K562 (cell line): ENCODE measurements around the gene ANKRD13A.

Experiments
- BRD4 ChIP-seq: fragments of 200-600 bp; sonication (generic); IDR thresholded peaks from 2 replicates; pipeline ENCODE4 v1.6.1; 2017; ENCODE audit warnings: inconsistent platforms
- CBFB ChIP-seq: sonication (generic); formaldehyde crosslinking; IDR thresholded peaks from 2 replicates; pipeline ENCODE4 v1.4.0; 2020; ENCODE audit warnings: mild to moderate bottlenecking, missing genetic modification reagents
- CHD2 ChIP-seq: IDR thresholded peaks from 2 replicates; pipeline ENCODE4 v1.6.1; 2011; ENCODE audit warnings: low read depth, low read length
- GABPA ChIP-seq: fragments of 200-800 bp; sonication (Bioruptor generic); conservative IDR thresholded peaks from 2 replicates; pipeline ENCODE4 v1.6.1; 2016; ENCODE audit warnings: low read depth, missing genetic modification characterization, missing compliant biosample characterization
- HDGF ChIP-seq: fragments of 450-650 bp; IDR thresholded peaks from 2 replicates; pipeline ENCODE4 v1.6.1; 2016
- KLF6 ChIP-seq: fragments of 250-450 bp; sonication (Bioruptor Pico); IDR thresholded peaks from 2 replicates; pipeline ENCODE4 v1.4.0; 2020; ENCODE audit warnings: mild to moderate bottlenecking, moderate library complexity, borderline replicate concordance
- POLR2A ChIP-seq: fragments of 450-650 bp; conservative IDR thresholded peaks from 2 replicates; pipeline ENCODE4 v1.6.1; 2016
- SREBF1 ChIP-seq: fragments of 150-350 bp; IDR thresholded peaks from 2 replicates; pipeline ENCODE4 v1.6.1; 2014; ENCODE audit warnings: antibody characterized with exemption, low read depth, low read length, borderline replicate concordance
- ZNF274 ChIP-seq: IDR thresholded peaks from 2 replicates; pipeline ENCODE4 v1.6.1; 2011; ENCODE audit warnings: low read depth, mild to moderate bottlenecking, low read length, moderate library complexity, borderline replicate concordance
- TF ChIP-seq, protein P1 (sequence below), 3 experiments: IDR thresholded peaks in 2 of 3; conservative IDR thresholded peaks in 1 of 3; 2 replicates each; pipeline ENCODE4 v1.5.1; 2011 to 2012; ENCODE audit warnings: low read length in 3 of 3, mild to moderate bottlenecking in 3 of 3, control low read depth in 2 of 3, improper control_type of control experiment in 1 of 3, inconsistent platforms in 1 of 3, low read depth in 1 of 3, mixed read lengths in 1 of 3, moderate library complexity in 1 of 3; ENCODE audit not compliant: insufficient read depth in 2 of 3

DNA sequence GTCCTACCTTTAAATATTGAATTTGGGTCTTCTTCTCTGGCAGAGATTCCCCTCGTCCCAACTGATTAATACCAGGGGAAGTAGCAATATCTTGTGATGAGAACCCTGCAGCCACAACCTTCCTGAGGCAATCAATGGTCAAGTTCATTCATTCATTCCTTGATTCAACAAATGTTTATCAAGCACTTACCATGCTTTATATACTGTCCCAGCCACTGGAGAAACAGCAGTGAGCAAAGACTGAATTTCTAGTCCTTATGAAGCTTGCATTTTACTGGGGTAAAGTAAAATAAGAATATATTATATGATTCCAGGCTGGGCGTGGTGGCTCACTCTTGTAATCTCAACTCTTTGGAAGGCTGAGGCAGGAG, 2.8 kb upstream of the ANKRD13A start:
- TF ChIP-seq, protein P1, sequence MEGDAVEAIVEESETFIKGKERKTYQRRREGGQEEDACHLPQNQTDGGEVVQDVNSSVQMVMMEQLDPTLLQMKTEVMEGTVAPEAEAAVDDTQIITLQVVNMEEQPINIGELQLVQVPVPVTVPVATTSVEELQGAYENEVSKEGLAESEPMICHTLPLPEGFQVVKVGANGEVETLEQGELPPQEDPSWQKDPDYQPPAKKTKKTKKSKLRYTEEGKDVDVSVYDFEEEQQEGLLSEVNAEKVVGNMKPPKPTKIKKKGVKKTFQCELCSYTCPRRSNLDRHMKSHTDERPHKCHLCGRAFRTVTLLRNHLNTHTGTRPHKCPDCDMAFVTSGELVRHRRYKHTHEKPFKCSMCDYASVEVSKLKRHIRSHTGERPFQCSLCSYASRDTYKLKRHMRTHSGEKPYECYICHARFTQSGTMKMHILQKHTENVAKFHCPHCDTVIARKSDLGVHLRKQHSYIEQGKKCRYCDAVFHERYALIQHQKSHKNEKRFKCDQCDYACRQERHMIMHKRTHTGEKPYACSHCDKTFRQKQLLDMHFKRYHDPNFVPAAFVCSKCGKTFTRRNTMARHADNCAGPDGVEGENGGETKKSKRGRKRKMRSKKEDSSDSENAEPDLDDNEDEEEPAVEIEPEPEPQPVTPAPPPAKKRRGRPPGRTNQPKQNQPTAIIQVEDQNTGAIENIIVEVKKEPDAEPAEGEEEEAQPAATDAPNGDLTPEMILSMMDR (IDR thresholded peaks at IDR 0.05 in 2 of 3, conservative IDR thresholded peaks at IDR 0.05 in 1 of 3; ENCODE audit: insufficient read depth in 2 of 3, low read depth in 1 of 3, low read length in 3 of 3): no peak; a peak in 1 of 6 replicates
- TF ChIP-seq SREBF1: no peak
- TF ChIP-seq KLF6 (CRISPR knock-in tag): no peak
- TF ChIP-seq CHD2: no peak
- peak; percentile 9; the same call in 1 of the 2 replicates for TF ChIP-seq GABPA (tag)
- no peak; the same call in 1 of the 2 replicates for TF ChIP-seq POLR2A
- no peak for TF ChIP-seq ZNF274
- TF ChIP-seq HDGF: no peak
- TF ChIP-seq CBFB (CRISPR knock-in tag): no peak
- no peak for TF ChIP-seq BRD4
